Lung (tissue), 12 donors: ENCODE measurements around the gene MVB12B. TPM values are rescaled to one million over a fixed set of nuclear protein-coding genes. Genes with fewer than 3 reads are reported as not detected.

Source experiments
- ATAC-seq: fragments of 200-7000 bp; cut with Tn5 transposase; one replicate; pipeline ENCODE4 v1.9.1; 2020; ENCODE audit warnings: moderate number of reproducible peaks; ENCODE audit not compliant: insufficient read depth, low FRiP score
- DNase-seq, 3 donors: peaks; one replicate each; pipeline ENCODE4 v3.0.0-alpha.2; 2013 to 2017
- H3K27ac ChIP-seq, 2 donors: one replicate each; pipeline ENCODE4 v1.5.1; 2013; ENCODE audit warnings: mild to moderate bottlenecking in 2 of 2, moderate library complexity in 2 of 2, control low read depth in 1 of 2, inconsistent platforms in 1 of 2, low read depth in 1 of 2, low read length in 1 of 2
- H3K27me3 ChIP-seq, 3 donors: one replicate each; pipeline ENCODE4 v1.5.1; 2013; ENCODE audit warnings: low read length in 2 of 3; ENCODE audit not compliant: control insufficient read depth in 3 of 3, insufficient read depth in 3 of 3
- H3K36me3 ChIP-seq, 4 donors: one replicate each; pipeline ENCODE4 v1.5.1; 2013; ENCODE audit warnings: low read length in 4 of 4, mild to moderate bottlenecking in 1 of 4, moderate library complexity in 1 of 4; ENCODE audit not compliant: control insufficient read depth in 4 of 4, insufficient read depth in 4 of 4
- H3K4me1 ChIP-seq, 5 donors: one replicate each; pipeline ENCODE4 v1.5.1; 2013; ENCODE audit warnings: low read length in 5 of 5, mild to moderate bottlenecking in 2 of 5, moderate library complexity in 1 of 5; ENCODE audit not compliant: control insufficient read depth in 5 of 5, insufficient read depth in 5 of 5
- H3K4me3 ChIP-seq: one replicate; pipeline ENCODE4 v1.5.1; 2013; ENCODE audit warnings: mild to moderate bottlenecking, control low read depth, moderate library complexity
- H3K9ac ChIP-seq, 2 donors: one replicate each; pipeline ENCODE4 v1.5.1; 2013; ENCODE audit warnings: low read length in 2 of 2, control low read depth in 1 of 2; ENCODE audit not compliant: insufficient read depth in 1 of 2
- H3K9me3 ChIP-seq, 4 donors: one replicate each; pipeline ENCODE4 v1.5.1; 2013; ENCODE audit warnings: low read length in 3 of 4, mild to moderate bottlenecking in 1 of 4, moderate library complexity in 1 of 4; ENCODE audit not compliant: control insufficient read depth in 4 of 4, insufficient read depth in 3 of 4
- CTCF ChIP-seq: IDR thresholded peaks from 2 replicates; pipeline ENCODE4 v1.5.1; 2012; ENCODE audit warnings: mild to moderate bottlenecking; ENCODE audit errors: control extremely low read depth, extremely low read depth
- WGBS, 2 donors: extraction: QIAGEN DNeasy Blood & Tissue Kit; methylation state at CpG; one replicate each; pipeline ENCODE4 v1.1.7; 2013; 5-methylcytosine and 5-hydroxymethylcytosine counted together
- polyA plus RNA-seq, 2 donors: library from polyadenylated mRNA; stranded (reverse); fragments of 200-250 nt; gene quantifications; one replicate each; pipeline ENCODE4 v1.2.1, GENCODE V29; 2013
- total RNA-seq, 2 donors: library from RNA; depleted of rRNA in 1 of 2; stranded (reverse); fragments of >200 nt in 1 of 2; gene quantifications; one replicate each; pipeline ENCODE4 v1.2.1, GENCODE V29; 2014 to 2021
- donor health status: control.
- donor health status: control.
- donor health status: Bipolar disorder and iron deficiency.
- donor health status: healthy.
- donor health status: DM: yes; HTN: yes; CAD: no.

Gene MVB12B
- total and polyA plus RNA-seq, 4 donors = 9.5 to 33.6 (median 16.5) TPM

GRCh38 chr9:126299706-126300276, 26.8 kb upstream of the MVB12B start:
- DNase-seq (peak in 1 of 3 donors; percentile 23), ATAC-seq (no peak)
- Histone ChIP-seq H3K9ac (no peak overlapping the region), H3K4me1 (peaks cover 0 to 13% (median 1%) of the 10 kb centered on the region in 5 donors), H3K9me3 (no peaks in the 10 kb centered on the region), H3K36me3 (no peaks in the 10 kb centered on the region), H3K27ac (no peak overlapping the region), H3K27me3 (peaks cover 0 to 2% (median 0%) of the 10 kb centered on the region in 3 donors), H3K4me3 (no peak overlapping the region)
- 75 to 79% methylated on average over 7 of the region's 7 CpGs for WGBS, 2 donors
- TF ChIP-seq CTCF = no peak

GRCh38 chr9:126301196-126301595, 25.4 kb upstream of the MVB12B start:
- no peak overlapping the region for H3K9ac ChIP-seq
- H3K27me3 ChIP-seq = peaks cover 0 to 2% (median 0%) of the 10 kb centered on the region in 3 donors
- H3K4me3 ChIP-seq = no peak overlapping the region
- no peak for DNase-seq
- H3K27ac ChIP-seq = no peak overlapping the region
- ATAC-seq = no peak
- H3K4me1 ChIP-seq = peaks cover 0 to 13% (median 1%) of the 10 kb centered on the region in 5 donors
- H3K9me3 ChIP-seq = no peaks in the 10 kb centered on the region
- TF ChIP-seq CTCF = no peak
- H3K36me3 ChIP-seq = no peaks in the 10 kb centered on the region
- WGBS, 2 donors = 99% methylated on average over 3 of the region's 3 CpGs

- H3K27me3 ChIP-seq = peaks cover 0 to 2% (median 0%) of the 10 kb centered on the region in 3 donors
- H3K9ac ChIP-seq = no peak overlapping the region
- H3K27ac ChIP-seq = no peak overlapping the region
- no peak overlapping the region for H3K4me3 ChIP-seq
- no peak for ATAC-seq
- no peaks in the 10 kb centered on the region for H3K36me3 ChIP-seq
- WGBS, 2 donors = 38 to 52% methylated on average over 4 of the region's 4 CpGs
- TF ChIP-seq CTCF = peak; percentile 49
- DNase-seq = peak; percentile 49 to 74 (median 54)
- H3K4me1 ChIP-seq = peaks cover 0 to 15% (median 6%) of the 10 kb centered on the region in 5 donors
- H3K9me3 ChIP-seq = no peaks in the 10 kb centered on the region
Observed at GRCh38 chr9:126301985-126302603, 24.5 kb upstream of the MVB12B start.
